SK-N-MC (cell line): ENCODE measurements around the gene SIL1.
"Not testable (repeated sequence)": the region's sequence is repeated elsewhere in the genome, so short reads cannot be mapped to it uniquely, and the experiment has no call there.

Experiments used
- EZH2 ChIP-seq: fragments of 200-600 bp; sonication (generic); IDR thresholded peaks from one replicate; pipeline ENCODE4 v1.6.1; 2017; ENCODE audit warnings: antibody characterized with exemption
- FOXP2 ChIP-seq: optimal IDR thresholded peaks from 2 replicates; pipeline ENCODE3; 2011; ENCODE audit warnings: mild to moderate bottlenecking, moderate library complexity; ENCODE audit not compliant: insufficient read depth; ENCODE audit errors: extremely low read length, control extremely low read depth
- POLR2AphosphoS5 ChIP-seq: IDR thresholded peaks from 2 replicates; pipeline ENCODE4 v1.6.1; 2012; ENCODE audit warnings: mild to moderate bottlenecking, low read depth, low read length, borderline replicate concordance

DNA sequence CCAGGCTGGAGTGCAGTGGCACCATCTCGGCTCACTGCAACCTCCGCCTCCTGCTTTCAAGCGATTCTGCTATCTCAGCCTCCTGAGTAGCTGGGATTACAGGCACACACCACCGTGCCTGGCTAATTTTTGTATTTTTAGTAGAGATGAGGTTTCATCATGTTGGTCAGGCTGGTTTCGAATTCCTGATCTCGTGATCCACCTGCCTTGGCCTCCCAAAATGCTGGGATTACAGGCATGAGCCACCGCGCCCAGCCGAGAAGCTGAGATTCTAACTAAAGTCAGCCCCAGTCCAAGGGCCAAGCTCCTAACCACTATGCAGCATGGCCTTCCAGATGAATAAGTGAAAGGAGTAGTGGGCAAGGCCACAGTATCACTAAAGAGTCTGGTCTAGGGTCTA, 20.9 kb downstream of the SIL1 start:
- TF ChIP-seq EZH2, POLR2AphosphoS5, FOXP2: not testable (repeated sequence)
